Esophagus muscularis mucosa (tissue), 4 donors: ENCODE results near the gene TMEM50A. TPM values are rescaled to one million over a fixed set of nuclear protein-coding genes. Genes with fewer than 3 reads are reported as not detected.
"Not testable (repeated sequence)": the region's sequence is repeated elsewhere in the genome, so short reads cannot be mapped to it uniquely, and the experiment has no call there.

Source experiments
- DNase-seq: peaks from one replicate; pipeline ENCODE4 v3.0.0-alpha.2; 2017; ENCODE audit errors: extremely low spot score
- H3K27ac ChIP-seq, 4 donors: fragments of 200-600 bp; sonication (generic); replicated peaks in 1 of 4; 1 replicate in 3 of 4; 2 replicates in 1 of 4; pipeline ENCODE4 v1.5.1; 2016 to 2019; ENCODE audit warnings: mild to moderate bottlenecking in 1 of 4
- H3K27me3 ChIP-seq, 4 donors: fragments of 200-600 bp; sonication (generic); one replicate each; pipeline versions ENCODE4 v1.5.1 to v1.6.0; 2016 to 2019
- H3K36me3 ChIP-seq, 4 donors: fragments of 200-600 bp; sonication (generic); one replicate each; pipeline ENCODE4 v1.5.1; 2016 to 2019
- H3K4me1 ChIP-seq, 4 donors: fragments of 200-600 bp; sonication (generic); one replicate each; pipeline ENCODE4 v1.5.1; 2016 to 2019
- H3K4me3 ChIP-seq, 4 donors: fragments of 200-600 bp; sonication (generic); 1 replicate in 2 of 4; 2 replicates in 2 of 4; pipeline ENCODE4 v1.5.1; 2016 to 2019; ENCODE audit warnings: mild to moderate bottlenecking in 4 of 4, moderate library complexity in 1 of 4
- H3K9me3 ChIP-seq, 4 donors: fragments of 200-600 bp; sonication (generic); 1 replicate in 3 of 4; 2 replicates in 1 of 4; pipeline ENCODE4 v1.5.1; 2016 to 2019
- WGBS: methylation state at CpG from one replicate; pipeline ENCODE4 v1.1.5; 2018; 5-methylcytosine and 5-hydroxymethylcytosine counted together
- intact Hi-C: fragments of 100-400 bp; cut with DNase I; formaldehyde crosslinking; loops from one replicate; pipeline ENCODE4 v1.15.1; 2023
- total RNA-seq, 4 donors: library from RNA; depleted of rRNA; stranded (reverse); fragments of >200 nt; gene quantifications; one replicate each; pipeline versions ENCODE4 v1.1.0 to v1.2.1, GENCODE V29; 2016

TMEM50A gene
- total RNA-seq, 4 donors from 2014 or later, result 85.1 to 106 (median 98.4) TPM

GRCh38 chr1:25308168-25308567, 30.0 kb upstream of the TMEM50A start:
- H3K4me1 ChIP-seq, DNase-seq, H3K27ac ChIP-seq, H3K27me3 ChIP-seq, H3K9me3 ChIP-seq, intact Hi-C loops, H3K4me3 ChIP-seq: not testable (repeated sequence)
- no CpG with 5 or more reads among the region's 1 CpG for WGBS
- H3K36me3 ChIP-seq, result peaks cover 0 to 21% (median 4%) of the 10 kb centered on the region in 4 donors

- WGBS, result 83% methylated on average over 1 of the region's 1 CpG
- H3K4me1 ChIP-seq, intact Hi-C loops, H3K27me3 ChIP-seq, H3K27ac ChIP-seq, DNase-seq, H3K4me3 ChIP-seq, H3K9me3 ChIP-seq: not testable (repeated sequence)
- H3K36me3 ChIP-seq, result peaks cover 0 to 16% (median 2%) of the 10 kb centered on the region in 4 donors
Observed at GRCh38 chr1:25309085-25309484, 29.0 kb upstream of the TMEM50A start.

- H3K4me3 ChIP-seq, H3K4me1 ChIP-seq, H3K9me3 ChIP-seq, DNase-seq, H3K27ac ChIP-seq, H3K27me3 ChIP-seq, intact Hi-C loops: not testable (repeated sequence)
- WGBS, result 100% methylated on average over 1 of the region's 1 CpG
- H3K36me3 ChIP-seq, result peaks cover 0 to 16% (median 2%) of the 10 kb centered on the region in 4 donors
Observed at GRCh38 chr1:25309486-25309885, 28.6 kb upstream of the TMEM50A start.

DNA sequence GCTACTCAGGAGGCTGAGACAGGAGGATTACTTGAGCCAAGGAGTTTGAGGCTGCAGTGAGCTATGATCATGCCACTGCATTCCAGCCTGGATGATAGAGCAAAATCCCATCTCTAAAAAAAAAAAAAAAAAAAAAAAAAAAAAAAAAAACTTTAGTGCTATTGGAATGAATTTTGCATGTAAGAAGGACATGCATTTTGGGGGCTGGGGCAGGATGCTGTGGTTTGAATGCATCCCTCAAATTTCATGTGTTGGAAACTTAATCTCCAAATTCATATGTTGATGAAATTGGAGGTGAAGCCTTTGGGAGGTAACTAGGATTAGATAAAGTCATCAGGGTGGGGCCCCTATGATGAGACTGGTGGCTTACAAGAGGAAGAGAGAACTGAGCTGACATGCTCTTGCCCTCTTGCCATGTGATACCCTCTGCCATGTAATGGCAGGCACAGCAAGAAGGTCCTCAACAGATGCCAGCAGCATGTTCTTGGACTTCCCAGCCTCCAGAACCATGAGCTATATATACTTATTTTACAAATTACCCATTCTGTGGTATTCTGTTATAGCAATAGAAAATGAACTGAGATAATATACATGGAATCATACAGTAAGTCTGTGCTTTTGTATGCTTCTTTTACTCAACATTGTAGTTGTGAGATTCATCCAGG, 25.2 kb upstream of the TMEM50A start:
- H3K9me3 ChIP-seq, H3K4me1 ChIP-seq, H3K36me3 ChIP-seq, H3K4me3 ChIP-seq, H3K27ac ChIP-seq, intact Hi-C loops, DNase-seq, H3K27me3 ChIP-seq: not testable (repeated sequence)

GRCh38 chr1:25320314-25320938, 17.7 kb upstream of the TMEM50A start:
- WGBS, result 93% methylated on average over 9 of the region's 9 CpGs
- H3K36me3 ChIP-seq, DNase-seq, H3K27me3 ChIP-seq, intact Hi-C loops, H3K9me3 ChIP-seq, H3K4me3 ChIP-seq, H3K4me1 ChIP-seq, H3K27ac ChIP-seq: not testable (repeated sequence)

DNA sequence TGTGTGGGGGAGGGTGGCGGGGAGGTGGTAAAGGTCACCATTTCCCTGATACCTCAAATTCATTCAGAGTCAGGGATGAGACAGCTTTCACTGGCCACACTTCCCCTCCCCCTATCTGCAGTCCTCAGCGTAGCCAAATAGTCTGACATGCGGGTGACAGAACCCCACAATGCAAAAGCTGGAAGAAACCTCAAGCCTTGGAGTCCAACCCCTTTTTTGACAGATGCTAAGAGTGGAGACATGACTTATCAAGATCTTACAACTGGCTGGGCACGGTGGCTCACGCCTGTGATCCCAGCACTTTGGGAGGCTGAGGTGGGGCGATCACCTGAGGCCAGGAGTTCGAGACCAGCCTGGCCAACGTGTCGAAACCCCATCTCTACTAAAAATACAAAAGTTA, 16.0 kb upstream of the TMEM50A start:
- H3K36me3 ChIP-seq, intact Hi-C loops, H3K27ac ChIP-seq, H3K27me3 ChIP-seq, H3K4me3 ChIP-seq, H3K4me1 ChIP-seq, DNase-seq, H3K9me3 ChIP-seq: not testable (repeated sequence)
- 88% methylated on average over 9 of the region's 9 CpGs for WGBS

GRCh38 chr1:25324407-25324806, 13.7 kb upstream of the TMEM50A start:
- H3K27me3 ChIP-seq, H3K9me3 ChIP-seq, H3K27ac ChIP-seq, H3K4me3 ChIP-seq, H3K4me1 ChIP-seq, H3K36me3 ChIP-seq, intact Hi-C loops, DNase-seq: not testable (repeated sequence)
- 100% methylated on average over 1 of the region's 3 CpGs for WGBS

DNA sequence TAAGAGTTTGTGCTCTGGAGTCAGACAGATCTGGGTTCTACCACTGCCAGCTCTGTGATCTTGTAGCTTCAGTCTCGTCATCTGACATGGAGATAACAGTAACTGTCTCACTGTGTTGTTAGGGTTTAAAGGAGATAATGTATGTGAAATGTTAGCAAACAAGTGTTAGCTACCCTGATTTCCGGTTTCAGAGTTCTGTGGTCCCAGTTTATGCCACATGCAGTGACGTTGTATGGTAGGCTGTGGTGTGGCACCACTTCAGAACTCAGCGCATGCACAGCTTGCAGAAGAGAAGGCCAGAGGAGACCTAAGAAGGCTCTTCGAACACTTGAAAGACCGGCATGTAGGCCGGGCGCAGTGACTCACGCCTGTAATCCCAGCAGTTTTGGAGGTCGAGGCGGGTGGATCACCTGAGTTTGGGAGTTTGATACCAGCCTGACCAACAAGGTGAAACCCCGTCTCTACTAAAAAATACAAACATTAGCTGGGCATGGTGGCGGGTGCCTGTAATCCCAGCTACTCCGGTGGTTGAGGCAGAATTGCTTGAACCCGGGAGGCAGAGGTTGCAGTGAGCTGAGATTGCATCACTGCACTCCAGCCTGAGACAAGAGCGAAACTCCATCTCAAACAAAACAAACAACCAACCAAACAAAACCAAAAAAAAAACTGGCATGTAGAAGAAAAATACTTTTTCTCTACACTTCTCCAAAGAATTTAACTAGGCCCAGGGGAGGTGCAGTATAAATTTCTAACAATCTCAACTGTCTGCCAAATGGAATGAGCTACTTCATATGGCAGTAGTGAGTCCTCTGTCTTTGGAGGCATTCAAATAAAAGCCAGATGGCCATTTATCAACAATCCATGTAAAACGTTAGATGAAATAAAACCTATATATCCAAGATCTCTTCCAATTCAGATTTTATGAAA, 10.0 kb upstream of the TMEM50A start:
- intact Hi-C loops, H3K36me3 ChIP-seq: not testable (repeated sequence)
- no CpG with 5 or more reads among the region's 17 CpGs for WGBS

GRCh38 chr1:25328791-25329185, 9.3 kb upstream of the TMEM50A start:
- H3K36me3 ChIP-seq, DNase-seq, intact Hi-C loops, H3K27ac ChIP-seq, H3K27me3 ChIP-seq, H3K4me3 ChIP-seq, H3K9me3 ChIP-seq: not testable (repeated sequence)
- peaks cover 0 to 16% (median 3%) of the 10 kb centered on the region in 4 donors for H3K4me1 ChIP-seq
- 61% methylated on average over 4 of the region's 4 CpGs for WGBS

More for the DNA sequence above, 10.0 kb upstream of the TMEM50A start:
- not testable (repeated sequence) for H3K27me3 ChIP-seq, H3K4me3 ChIP-seq, DNase-seq, H3K9me3 ChIP-seq, H3K27ac ChIP-seq
- H3K4me1 ChIP-seq, result peaks cover 0 to 16% (median 3%) of the 10 kb centered on the region in 4 donors

DNA sequence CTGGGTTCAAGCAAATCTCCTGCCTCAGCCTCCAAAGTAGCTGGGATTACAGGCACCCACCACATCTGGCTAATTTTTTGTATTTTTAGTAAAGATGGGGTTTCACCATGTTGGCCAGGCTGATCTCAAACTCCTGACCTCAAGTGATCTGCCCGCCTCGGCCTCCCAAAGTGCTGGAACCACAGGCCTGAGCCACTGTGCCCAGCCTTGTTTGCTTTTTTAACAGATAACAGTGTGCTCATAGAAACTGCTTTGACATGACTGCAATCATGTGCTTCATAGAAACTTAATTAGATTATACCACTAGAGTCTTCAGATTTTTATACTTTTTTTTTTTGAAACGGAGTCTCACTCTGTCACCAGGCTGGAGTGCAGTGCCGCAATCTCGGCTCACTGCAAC, 8.8 kb upstream of the TMEM50A start:
- H3K9me3 ChIP-seq, H3K27me3 ChIP-seq, H3K27ac ChIP-seq, H3K36me3 ChIP-seq, DNase-seq, intact Hi-C loops, H3K4me3 ChIP-seq: not testable (repeated sequence)
- 94% methylated on average over 5 of the region's 5 CpGs for WGBS
- H3K4me1 ChIP-seq, result peaks cover 0 to 16% (median 3%) of the 10 kb centered on the region in 4 donors

DNA sequence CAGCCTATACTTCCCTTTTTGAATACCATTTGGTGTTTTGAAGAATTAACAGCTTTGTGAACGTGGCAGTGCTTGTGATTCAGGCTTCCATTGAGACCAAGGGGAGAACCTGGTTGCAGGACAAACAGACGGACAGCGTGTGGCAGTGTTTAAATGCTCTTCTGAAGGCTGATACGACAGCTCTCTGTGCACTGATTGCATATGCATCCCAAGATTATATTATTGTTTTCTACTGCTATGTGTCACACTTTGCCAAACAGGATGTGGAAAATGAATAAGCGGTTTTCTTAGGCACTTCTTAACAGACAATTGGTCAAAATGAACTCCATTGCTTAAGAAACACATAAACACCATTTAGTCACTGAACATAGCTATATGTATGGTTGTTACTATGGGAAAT, 8.2 kb upstream of the TMEM50A start:
- H3K27me3 ChIP-seq, DNase-seq, H3K9me3 ChIP-seq, H3K4me3 ChIP-seq, H3K27ac ChIP-seq, intact Hi-C loops, H3K36me3 ChIP-seq: not testable (repeated sequence)
- peaks cover 0 to 16% (median 7%) of the 10 kb centered on the region in 4 donors for H3K4me1 ChIP-seq
- WGBS, result 64% methylated on average over 4 of the region's 5 CpGs

GRCh38 chr1:25336922-25337354, 1.2 kb upstream of the TMEM50A start:
- Histone ChIP-seq H3K4me1 (peaks cover 18 to 33% (median 30%) of the 10 kb centered on the region in 4 donors), H3K4me3 (peak overlapping the region; percentile 68 to 97 (median 84)), H3K27ac (peak overlapping the region in 1 of 4 donors; percentile 35)
- DNase-seq, H3K9me3 ChIP-seq, H3K36me3 ChIP-seq, H3K27me3 ChIP-seq: not testable (repeated sequence)
- 0% methylated on average over 11 of the region's 29 CpGs for WGBS
- intact Hi-C loops, result loop anchor here (5.0 kb wide), 1 partner anchor 90 kb away; the partner anchor contains the start of gene RSRP1
